Gastrocnemius medialis (tissue), 4 donors: ENCODE measurements around the gene LRRC37A3. TPM values are rescaled to one million over a fixed set of nuclear protein-coding genes. Genes with fewer than 3 reads are reported as not detected.
"Not testable (repeated sequence)": the region's sequence is repeated elsewhere in the genome, so short reads cannot be mapped to it uniquely, and the experiment has no call there.

ENCODE experiments used
- ATAC-seq, 2 donors: fragments of 150-250 bp; one replicate each; pipeline ENCODE4 v1.9.1; 2016
- DNase-seq, 2 donors: peaks; one replicate each; pipeline ENCODE4 v3.0.0-alpha.2; 2019
- H3K27ac ChIP-seq, 4 donors: fragments of 200-600 bp; sonication (generic); 1 replicate in 1 of 4; 2 replicates in 3 of 4; pipeline ENCODE4 v1.5.1; 2016 to 2018; ENCODE audit warnings: mild to moderate bottlenecking in 2 of 4, moderate library complexity in 1 of 4
- H3K27me3 ChIP-seq, 3 donors: fragments of 200-600 bp; sonication (generic) in 2 of 3; 1 replicate in 1 of 3; 2 replicates in 2 of 3; pipeline versions ENCODE4 v1.5.1 to v1.6.0; 2016 to 2019; ENCODE audit warnings: mild to moderate bottlenecking in 1 of 3, moderate library complexity in 1 of 3
- H3K36me3 ChIP-seq, 2 donors: fragments of 200-600 bp; sonication (generic) in 1 of 2; one replicate each; pipeline ENCODE4 v1.5.1; 2017 to 2018
- H3K4me1 ChIP-seq, 2 donors: fragments of 200-600 bp; sonication (generic) in 1 of 2; one replicate each; pipeline ENCODE4 v1.5.1; 2016 to 2017; ENCODE audit warnings: mild to moderate bottlenecking in 2 of 2
- H3K4me3 ChIP-seq, 4 donors: fragments of 200-600 bp; sonication (generic) in 3 of 4; 1 replicate in 1 of 4; 2 replicates in 3 of 4; pipeline ENCODE4 v1.5.1; 2016 to 2019; ENCODE audit warnings: mild to moderate bottlenecking in 2 of 4
- H3K9me3 ChIP-seq, 3 donors: fragments of 200-600 bp; sonication (generic) in 2 of 3; 1 replicate in 1 of 3; 2 replicates in 2 of 3; pipeline ENCODE4 v1.5.1; 2016 to 2019
- in situ Hi-C, 4 donors: fragments of 200-750 bp; cut with MboI; loops; one replicate each; pipeline versions ENCODE4 v1.15.0 to v1.8.0; 2017; ENCODE audit warnings: low sequenced_read_pairs in 4 of 4
- intact Hi-C: fragments of 100-400 bp; cut with DNase I; formaldehyde crosslinking; loops from one replicate; pipeline ENCODE4 v1.15.1; 2023; ENCODE audit warnings: low total_unique reads
- total RNA-seq, 4 donors: library from RNA; depleted of rRNA; stranded (reverse); fragments of >200 nt; gene quantifications; one replicate each; pipeline versions ENCODE4 v1.1.0 to v1.2.3, GENCODE V29; 2016

Gene LRRC37A3
- total RNA-seq, 4 donors from 2014 or later = 0.95 to 2.1 (median 1.8) TPM

DNA sequence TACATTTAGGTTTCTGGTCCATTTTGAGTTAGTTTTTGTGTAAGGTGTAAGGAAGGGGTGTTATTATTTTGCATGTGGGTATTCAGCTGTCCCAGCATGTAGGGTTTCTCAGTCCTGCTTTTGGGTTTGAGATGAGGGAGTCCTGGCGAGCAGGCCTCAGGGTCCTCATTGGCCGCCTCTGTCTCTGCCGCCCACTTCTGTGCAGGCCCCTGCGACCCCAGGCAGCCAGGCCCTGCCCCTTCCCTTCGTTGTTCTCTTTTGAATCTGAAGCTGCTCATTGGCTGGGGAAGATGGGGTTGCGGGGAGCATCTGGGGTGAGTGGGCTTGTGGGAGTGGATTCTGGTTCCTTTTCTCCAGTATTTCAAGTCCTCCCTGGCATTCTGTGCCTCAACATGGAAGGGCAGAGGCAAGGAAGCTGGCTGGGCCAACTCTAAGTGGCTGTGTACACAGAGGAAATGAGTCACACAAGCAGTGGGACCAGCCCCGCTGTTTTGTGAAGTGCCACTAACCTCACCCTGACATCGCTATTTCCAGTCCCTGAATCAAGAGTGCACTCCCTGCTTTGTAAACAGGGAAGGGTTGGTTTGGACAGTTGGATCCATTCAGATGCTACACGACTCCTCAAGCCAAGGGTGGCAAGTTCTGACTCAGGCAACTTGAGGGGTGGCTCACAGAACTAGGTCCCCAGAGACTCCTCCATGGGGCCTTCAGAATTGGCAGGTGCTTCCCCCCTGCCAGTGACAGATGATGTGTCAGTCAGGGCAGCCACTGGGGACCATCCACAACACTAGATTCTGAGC lies 110.9 kb downstream of the LRRC37A3 start:
- in situ Hi-C loops, H3K9me3 ChIP-seq, H3K4me1 ChIP-seq, H3K36me3 ChIP-seq, H3K27me3 ChIP-seq, H3K4me3 ChIP-seq, intact Hi-C loops: not testable (repeated sequence)
- peak overlapping the region in 2 of 4 donors; percentile 36 to 58 for H3K27ac ChIP-seq
- DNase-seq (peak; percentile 31 to 37), ATAC-seq (peak; percentile 62 to 77)

Other genes starting within 250 kb of the LRRC37A3 start
- gene GNA13, start 137.3 kb upstream of the LRRC37A3 start, total RNA-seq = 100 to 1,000 TPM in 3 of 4 donors, 10 to 100 TPM in 1; 87.7 to 146 (median 103) TPM
- 1 to 10 TPM; 1.2 to 4.4 (median 2.8) TPM for gene RGS9, start 217.9 kb upstream of the LRRC37A3 start, total RNA-seq